DOHH2 (cell line): ENCODE data around the gene CASP10.
"Not testable (repeated sequence)": the region's sequence is repeated elsewhere in the genome, so short reads cannot be mapped to it uniquely, and the experiment has no call there.

Experiments used
- H3F3A ChIP-seq: fragments of 200-600 bp; sonication (generic), shearing (Covaris generic); 2 replicates; pipeline ENCODE4 v1.6.0; 2016; ENCODE audit warnings: antibody characterized with exemption, mild to moderate bottlenecking; ENCODE audit not compliant: control insufficient read depth, insufficient read depth
- H3K27ac ChIP-seq: fragments of 200-600 bp; sonication (generic); 2 replicates; pipeline ENCODE4 v1.5.1; 2014; ENCODE audit warnings: low read depth, mild to moderate bottlenecking, low read length, moderate library complexity
- H3K27me3 ChIP-seq: fragments of 200-600 bp; sonication (generic); 2 replicates; pipeline ENCODE4 v1.6.1; 2014; ENCODE audit warnings: mild to moderate bottlenecking, low read length, mixed read lengths; ENCODE audit not compliant: control insufficient read depth
- H3K36me3 ChIP-seq: fragments of 200-600 bp; sonication (generic); 2 replicates; pipeline ENCODE4 v1.6.1; 2014; ENCODE audit warnings: mild to moderate bottlenecking, low read length, moderate library complexity, mixed read lengths; ENCODE audit not compliant: control insufficient read depth
- H3K4me1 ChIP-seq: fragments of 200-600 bp; sonication (generic); 2 replicates; pipeline ENCODE4 v1.6.1; 2014; ENCODE audit warnings: mild to moderate bottlenecking, low read length, mixed read lengths; ENCODE audit not compliant: control insufficient read depth
- H3K4me2 ChIP-seq: fragments of 200-600 bp; sonication (generic); 2 replicates; pipeline ENCODE4 v1.6.0; 2014; ENCODE audit warnings: mild to moderate bottlenecking, low read length, moderate library complexity
- H3K4me3 ChIP-seq: fragments of 200-600 bp; sonication (generic); 2 replicates; pipeline ENCODE4 v1.5.1; 2014; ENCODE audit warnings: mild to moderate bottlenecking, low read length, mixed read lengths
- H3K79me2 ChIP-seq: fragments of 200-600 bp; sonication (generic); 2 replicates; pipeline ENCODE4 v1.6.1; 2014; ENCODE audit warnings: mild to moderate bottlenecking, low read length, mixed read lengths; ENCODE audit not compliant: control insufficient read depth
- H3K9me2 ChIP-seq: fragments of 200-600 bp; sonication (generic); replicated peaks from 2 replicates; pipeline ENCODE4 v1.6.1; 2014; ENCODE audit warnings: mild to moderate bottlenecking, low read length, mixed read lengths; ENCODE audit not compliant: control insufficient read depth
- H3K9me3 ChIP-seq: fragments of 200-600 bp; sonication (generic); 2 replicates; pipeline ENCODE4 v1.6.1; 2014; ENCODE audit warnings: antibody characterized with exemption, low read length, mixed read lengths; ENCODE audit not compliant: control insufficient read depth, insufficient read depth
- H4K20me1 ChIP-seq: fragments of 200-600 bp; sonication (generic); 2 replicates; pipeline ENCODE4 v1.6.0; 2014; ENCODE audit warnings: low read depth, mild to moderate bottlenecking, antibody characterized with exemption, low read length, moderate library complexity; ENCODE audit not compliant: control insufficient read depth, insufficient read depth
- CTCF ChIP-seq: fragments of 200-600 bp; sonication (generic); IDR thresholded peaks from one replicate; pipeline ENCODE4 v1.5.1; 2014; ENCODE audit warnings: antibody characterized with exemption, mild to moderate bottlenecking, low read depth, low read length; ENCODE audit not compliant: poor library complexity, severe bottlenecking
- EZH2phosphoT487 ChIP-seq: fragments of 200-600 bp; sonication (generic); IDR thresholded peaks from 2 replicates; pipeline ENCODE4 v1.6.1; 2017; ENCODE audit warnings: borderline replicate concordance, mild to moderate bottlenecking, antibody characterized with exemption, low read length, moderate library complexity, mixed read lengths

CASP10 gene

GRCh38 chr2:201149064-201149820 lies 33.7 kb upstream of the CASP10 start:
- no peaks in the 10 kb centered on the region for H3K36me3 ChIP-seq

GRCh38 chr2:201149821-201150165 lies 33.1 kb upstream of the CASP10 start:
- H4K20me1 ChIP-seq, H3K27ac ChIP-seq, H3K9me3 ChIP-seq, H3K9me2 ChIP-seq, H3F3A ChIP-seq, H3K4me1 ChIP-seq, H3K4me2 ChIP-seq, H3K27me3 ChIP-seq, H3K4me3 ChIP-seq, H3K36me3 ChIP-seq, H3K79me2 ChIP-seq: not testable (repeated sequence)

More at GRCh38 chr2:201149064-201149820, 33.7 kb upstream of the CASP10 start:
- no peaks in the 10 kb centered on the region for H3F3A ChIP-seq
- no peaks in the 10 kb centered on the region for H3K9me2 ChIP-seq
- H4K20me1 ChIP-seq, result no peaks in the 10 kb centered on the region
- no peak overlapping the region for H3K27ac ChIP-seq
- TF ChIP-seq CTCF (no peak), EZH2phosphoT487 (no peak)
- H3K9me3 ChIP-seq, result no peaks in the 10 kb centered on the region
- H3K4me2 ChIP-seq, result no peak overlapping the region
- no peaks in the 10 kb centered on the region for H3K79me2 ChIP-seq
- no peak overlapping the region for H3K4me3 ChIP-seq
- H3K4me1 ChIP-seq, result peaks cover 9% of the 10 kb centered on the region
- H3K27me3 ChIP-seq, result no peaks in the 10 kb centered on the region

GRCh38 chr2:201150454-201151020 lies 32.4 kb upstream of the CASP10 start:
- TF ChIP-seq EZH2phosphoT487 (no peak), CTCF (no peak)
- no peak overlapping the region for H3K27ac ChIP-seq
- no peaks in the 10 kb centered on the region for H4K20me1 ChIP-seq

More at GRCh38 chr2:201150454-201151020, 32.4 kb upstream of the CASP10 start:
- H3K36me3 ChIP-seq, result no peaks in the 10 kb centered on the region
- H3K4me3 ChIP-seq, result no peak overlapping the region
- no peaks in the 10 kb centered on the region for H3K79me2 ChIP-seq
- no peak overlapping the region for H3K4me2 ChIP-seq
- H3K9me3 ChIP-seq, result no peaks in the 10 kb centered on the region
- H3K4me1 ChIP-seq, result peaks cover 9% of the 10 kb centered on the region
- no peaks in the 10 kb centered on the region for H3F3A ChIP-seq
- no peaks in the 10 kb centered on the region for H3K27me3 ChIP-seq
- no peaks in the 10 kb centered on the region for H3K9me2 ChIP-seq
